GM18505 (cell line): ENCODE measurements around the gene LRRC28.

Experiments used
- ATAC-seq: cut with Tn5 transposase; IDR thresholded peaks from one replicate; pipeline ENCODE4 v1.9.1; 2021; ENCODE audit not compliant: unreplicated experiment
- POLR2A ChIP-seq: IDR thresholded peaks from 4 replicates; pipeline ENCODE4 v1.6.1; 2011; ENCODE audit warnings: borderline replicate concordance; ENCODE audit not compliant: insufficient read depth, insufficient read length; ENCODE audit errors: extremely low read depth

Gene LRRC28

DNA sequence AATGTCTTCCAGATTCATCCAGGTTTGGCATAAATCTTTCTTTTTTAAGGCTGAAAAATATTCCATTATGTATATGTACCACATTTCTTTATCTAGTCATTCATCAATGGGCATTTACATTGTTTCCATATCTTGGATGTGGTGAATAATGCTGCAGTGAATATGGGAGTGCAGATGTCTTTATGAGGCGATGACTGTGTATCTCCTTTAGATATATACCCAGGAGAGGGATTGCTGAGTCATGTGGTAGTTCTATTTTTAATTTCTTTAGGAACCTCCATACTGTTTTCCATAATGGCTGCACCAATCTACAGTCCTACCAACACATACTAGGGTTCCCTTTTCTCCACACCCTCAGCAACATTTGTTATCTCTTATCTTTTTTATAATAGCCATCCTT lies 96.3 kb downstream of the LRRC28 start:
- no peak for ATAC-seq
- TF ChIP-seq POLR2A: no peak

DNA sequence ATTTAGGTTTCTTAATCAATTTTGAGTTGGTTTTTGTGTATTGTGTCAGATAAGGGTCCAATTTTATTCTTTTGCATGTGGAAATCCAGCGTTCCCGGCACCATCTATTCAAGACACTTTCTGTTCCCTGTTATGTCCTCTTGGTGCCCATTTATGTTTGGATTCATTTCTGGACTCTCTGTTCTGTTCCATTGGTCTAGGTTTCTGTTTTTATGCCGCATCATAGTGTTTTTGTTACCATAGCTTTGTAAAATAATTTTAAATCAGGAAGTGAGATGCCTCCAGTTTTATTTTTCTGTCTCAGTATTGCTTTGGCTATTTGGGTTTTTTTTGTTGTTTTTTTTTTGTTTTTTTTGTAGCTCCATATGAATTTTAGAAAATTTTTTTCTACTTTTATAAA lies 97.1 kb downstream of the LRRC28 start:
- no peak for ATAC-seq
- TF ChIP-seq POLR2A: no peak

DNA sequence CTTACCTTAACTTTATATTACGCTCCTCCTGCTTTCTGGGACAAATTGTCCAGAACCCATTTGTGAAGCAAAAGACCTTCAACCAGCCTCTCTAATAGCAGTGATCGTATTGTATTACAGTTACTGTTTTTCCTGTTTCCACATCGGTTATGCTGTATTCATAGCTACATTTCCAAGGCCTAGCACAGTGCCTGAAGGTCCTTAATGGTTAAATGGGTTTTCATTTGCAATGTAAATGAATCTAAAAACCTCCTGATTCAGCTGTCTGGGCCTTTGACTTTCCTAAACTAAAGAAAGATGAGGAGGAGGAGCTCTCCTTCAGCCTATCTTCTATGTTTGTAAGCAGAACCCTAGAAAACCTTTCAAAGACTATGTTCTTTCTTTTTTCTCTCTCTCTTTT lies 99.1 kb downstream of the LRRC28 start:
- no peak for ATAC-seq
- no peak for TF ChIP-seq POLR2A

- no peak for ATAC-seq
- no peak for TF ChIP-seq POLR2A
Observed at GRCh38 chr15:99359769-99360168, 108.5 kb downstream of the LRRC28 start.

GRCh38 chr15:99361545-99362185 lies 110.4 kb downstream of the LRRC28 start:
- no peak for TF ChIP-seq POLR2A
- no peak for ATAC-seq

DNA sequence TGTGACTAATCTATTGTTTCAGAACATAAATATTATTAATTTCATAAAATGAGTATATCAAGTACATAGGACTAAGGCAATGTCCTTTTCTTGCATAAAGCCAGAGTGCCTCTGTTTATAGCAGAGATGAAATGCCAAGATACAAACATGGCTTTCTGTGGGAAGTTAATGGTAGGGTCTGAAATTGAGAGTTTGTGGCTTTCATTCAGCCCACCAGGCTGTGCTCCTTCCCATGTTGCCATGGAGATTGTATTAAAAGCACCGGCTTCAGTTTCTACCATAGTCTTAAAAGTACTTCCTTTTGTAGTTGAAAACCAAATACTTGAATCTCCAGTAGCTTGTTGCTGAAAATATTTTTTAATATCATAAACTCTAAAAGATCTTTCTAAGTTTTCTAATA lies 114.0 kb downstream of the LRRC28 start:
- ATAC-seq: peak; percentile 67
- TF ChIP-seq POLR2A: no peak

- no peak for ATAC-seq
- TF ChIP-seq POLR2A: no peak
Observed at GRCh38 chr15:99366013-99366412, 114.7 kb downstream of the LRRC28 start.

DNA sequence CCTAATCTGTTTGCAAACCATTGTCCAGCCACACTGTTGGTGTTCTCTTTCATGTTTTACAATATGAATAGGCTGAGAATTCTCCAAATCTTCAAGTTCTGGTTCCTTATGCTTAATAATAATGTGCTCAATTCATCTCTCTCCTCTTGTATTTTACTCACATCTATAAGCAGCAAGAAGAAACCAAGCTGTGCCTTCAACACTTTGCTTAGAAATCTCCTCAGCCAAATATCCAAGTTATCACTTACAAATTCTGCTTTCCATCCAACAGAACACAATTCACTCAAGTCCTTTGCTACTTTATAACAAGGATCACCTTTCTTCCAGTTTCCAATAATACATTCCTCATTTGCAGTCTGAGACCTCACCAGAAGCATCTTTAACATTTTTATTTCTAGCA lies 117.5 kb downstream of the LRRC28 start:
- no peak for TF ChIP-seq POLR2A
- ATAC-seq: no peak

DNA sequence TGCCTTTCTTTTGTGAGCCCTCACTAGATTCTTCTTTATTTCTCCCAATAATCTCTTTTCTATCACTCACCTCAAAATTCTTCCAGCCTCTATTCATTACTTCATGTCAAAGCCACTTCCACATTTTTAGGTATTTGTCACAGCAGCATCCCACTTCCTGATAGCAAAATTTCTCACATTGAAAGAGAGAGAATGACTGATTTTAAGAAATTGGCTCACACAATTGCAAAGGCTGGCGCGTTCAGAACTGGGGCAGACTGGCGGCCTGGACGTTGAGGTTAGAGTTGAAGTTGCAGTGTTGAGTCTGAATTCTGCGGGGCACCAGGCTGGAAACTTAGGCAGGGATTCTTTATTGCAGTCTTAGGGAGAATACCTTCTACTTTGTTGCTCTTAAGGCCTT lies 117.9 kb downstream of the LRRC28 start:
- no peak for ATAC-seq
- TF ChIP-seq POLR2A: no peak

- ATAC-seq: peak; percentile 78
- TF ChIP-seq POLR2A: no peak
Observed at GRCh38 chr15:99371180-99372103, 120.2 kb downstream of the LRRC28 start.

GRCh38 chr15:99385005-99385669 lies 133.9 kb downstream of the LRRC28 start:
- no peak for TF ChIP-seq POLR2A
- no peak for ATAC-seq

DNA sequence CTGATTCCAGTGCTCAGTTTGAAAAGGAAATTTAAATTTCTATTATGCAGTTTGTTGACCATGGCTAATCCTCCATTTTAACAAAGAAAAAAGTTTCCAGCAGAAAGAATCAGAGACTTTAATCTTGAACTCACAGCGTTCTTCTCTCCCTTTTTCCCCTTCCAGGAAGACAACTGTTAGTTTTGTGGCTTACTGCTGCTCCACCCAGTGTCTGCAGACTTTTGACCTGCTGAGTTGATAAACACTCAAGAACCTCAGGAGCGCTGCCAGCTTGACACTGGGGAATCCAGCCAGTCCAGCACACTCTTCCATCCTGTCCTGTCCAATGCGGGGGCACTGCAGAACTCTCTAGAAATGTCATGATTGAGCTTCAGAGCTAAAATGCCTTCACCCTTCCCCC lies 134.6 kb downstream of the LRRC28 start:
- TF ChIP-seq POLR2A: no peak
- no peak for ATAC-seq

DNA sequence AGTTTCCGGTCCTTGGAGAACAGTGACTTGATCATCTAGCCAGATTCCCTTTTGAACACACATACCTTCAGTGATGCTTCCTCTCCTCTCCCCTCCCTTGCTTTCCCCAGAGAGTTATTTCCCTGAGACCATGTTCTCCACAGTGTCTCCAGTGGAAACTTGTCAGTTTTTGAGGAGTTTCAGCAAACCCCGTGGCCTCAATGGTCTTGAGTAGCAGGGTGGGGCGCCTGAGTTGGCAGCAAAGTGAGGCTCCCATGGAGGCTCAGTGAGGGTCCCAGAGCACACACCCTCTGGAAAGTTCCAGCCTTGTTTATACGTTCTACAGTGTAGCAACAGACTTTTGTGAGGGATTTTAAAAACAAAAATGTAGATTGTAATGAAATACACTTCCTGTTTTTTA lies 135.1 kb downstream of the LRRC28 start:
- ATAC-seq: no peak
- TF ChIP-seq POLR2A: no peak
